ENCODE measurements around the gene TLCD1. TPM values are rescaled to one million over a fixed set of nuclear protein-coding genes. Genes with fewer than 3 reads are reported as not detected.
A peak's percentile ranks its signal among the peaks of the same experiment; 100 is the strongest.

TLCD1 gene
- total RNA-seq, 1 experiment from 2014 or later: 50.7 TPM

DNA sequence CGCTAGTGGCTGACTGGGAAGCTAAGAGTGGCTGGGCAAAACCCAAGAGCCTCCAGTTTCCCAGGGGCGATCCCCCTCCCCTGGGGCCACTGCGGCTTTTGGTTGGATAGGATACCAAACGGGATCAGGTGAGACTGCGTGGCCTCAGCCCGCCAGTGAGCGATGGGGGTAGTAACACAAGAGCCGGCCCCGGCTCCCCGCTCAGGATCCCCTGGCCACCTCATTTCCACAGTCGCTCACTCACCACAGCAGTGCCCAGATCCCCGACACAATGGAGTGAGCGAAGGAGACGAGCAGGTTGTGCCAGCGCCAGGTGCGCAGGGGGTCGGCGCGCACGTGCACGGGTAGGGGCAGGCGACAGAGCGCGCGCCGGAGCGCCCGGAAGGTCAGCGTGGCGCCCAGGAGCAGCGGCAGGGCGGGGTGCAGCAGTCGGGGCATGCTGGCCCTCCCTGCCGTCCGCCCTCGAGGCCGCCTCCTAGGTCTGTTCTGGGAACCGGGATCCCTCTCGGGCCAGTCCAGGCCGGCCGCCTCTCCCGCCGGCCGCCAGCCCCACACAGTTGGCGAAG, 290 bp downstream of the TLCD1 start:
- H3K27me3 ChIP-seq (ENCODE audit: insufficient read depth, low read length): no peaks in the 10 kb centered on the region
- H4K8ac ChIP-seq (replicated peaks; ENCODE audit: insufficient read length, low read depth, low read length): no peak overlapping the region
- no CpG with 5 or more reads among the region's 45 CpGs for WGBS (ENCODE audit: extremely low coverage, insufficient read length, low lambda C conversion rate)
- H3K4me1 ChIP-seq (ENCODE audit: insufficient read depth, low read length): 0 out of 2 replicates have a peak, but pooled peaks cover 7% of the 10 kb centered on the region
- peaks cover 34 to 49% of the 10 kb centered on the region in 2 experiments for H3K4me1 Mint-ChIP-seq
- peak overlapping the region; percentile 26 for H2BK12ac ChIP-seq (ENCODE audit: insufficient read length, low read depth, low read length)
- peak overlapping the region; percentile 71 for H2BK5ac ChIP-seq (ENCODE audit: insufficient read length, low read length)
- no peak overlapping the region for H4K91ac ChIP-seq (ENCODE audit: insufficient read length, low read depth, low read length)
- peaks cover 20% of the 10 kb centered on the region for H3K23me2 ChIP-seq (ENCODE audit: insufficient read length, low read depth, low read length, poor library complexity, severe bottlenecking)
- TF ChIP-seq, protein P1, sequence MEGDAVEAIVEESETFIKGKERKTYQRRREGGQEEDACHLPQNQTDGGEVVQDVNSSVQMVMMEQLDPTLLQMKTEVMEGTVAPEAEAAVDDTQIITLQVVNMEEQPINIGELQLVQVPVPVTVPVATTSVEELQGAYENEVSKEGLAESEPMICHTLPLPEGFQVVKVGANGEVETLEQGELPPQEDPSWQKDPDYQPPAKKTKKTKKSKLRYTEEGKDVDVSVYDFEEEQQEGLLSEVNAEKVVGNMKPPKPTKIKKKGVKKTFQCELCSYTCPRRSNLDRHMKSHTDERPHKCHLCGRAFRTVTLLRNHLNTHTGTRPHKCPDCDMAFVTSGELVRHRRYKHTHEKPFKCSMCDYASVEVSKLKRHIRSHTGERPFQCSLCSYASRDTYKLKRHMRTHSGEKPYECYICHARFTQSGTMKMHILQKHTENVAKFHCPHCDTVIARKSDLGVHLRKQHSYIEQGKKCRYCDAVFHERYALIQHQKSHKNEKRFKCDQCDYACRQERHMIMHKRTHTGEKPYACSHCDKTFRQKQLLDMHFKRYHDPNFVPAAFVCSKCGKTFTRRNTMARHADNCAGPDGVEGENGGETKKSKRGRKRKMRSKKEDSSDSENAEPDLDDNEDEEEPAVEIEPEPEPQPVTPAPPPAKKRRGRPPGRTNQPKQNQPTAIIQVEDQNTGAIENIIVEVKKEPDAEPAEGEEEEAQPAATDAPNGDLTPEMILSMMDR (conservative IDR thresholded peaks at IDR 0.05): no peak
- H3K4ac ChIP-seq (ENCODE audit: low read depth, low read length): no peak overlapping the region
- H2BK20ac ChIP-seq (ENCODE audit: low read depth, low read length, poor library complexity, severe bottlenecking): no peak overlapping the region
- H3K9ac ChIP-seq (ENCODE audit: extremely low read depth, insufficient read length, low read length): peak overlapping the region; percentile 92
- peak overlapping the region; percentile 95 to 96 for H3K4me3 Mint-ChIP-seq
- H3K23ac ChIP-seq (ENCODE audit: insufficient read length, low read depth, low read length): no peak overlapping the region
- DNase-seq: peak; percentile 95
- no peak overlapping the region for H3K56ac ChIP-seq (ENCODE audit: insufficient read length, low read depth, low read length)
- peaks cover 3% of the 10 kb centered on the region for H3K79me1 ChIP-seq (ENCODE audit: insufficient read depth, low read depth, low read length, poor library complexity, severe bottlenecking)
- no peaks in the 10 kb centered on the region for H3K9me3 ChIP-seq (ENCODE audit: control insufficient read depth, low read depth, low read length)
- no peak overlapping the region for H2AFZ ChIP-seq (ENCODE audit: low read length)
- no peak overlapping the region for H2AK5ac ChIP-seq (ENCODE audit: insufficient read length, low read length)
- peak overlapping the region; percentile 95 to 100 (median 99) for H3K27ac Mint-ChIP-seq
- H3K36me3 Mint-ChIP-seq (ENCODE audit: insufficient read depth in 1 of 3, low read depth in 3 of 3): peaks cover 35 to 46% (median 39%) of the 10 kb centered on the region in 3 experiments; a peak in 6 of 7 replicates
- H3K4me2 ChIP-seq (ENCODE audit: insufficient read depth, insufficient read length, low read length): peak overlapping the region; percentile 79
- no peak overlapping the region for H3T11ph ChIP-seq (ENCODE audit: low read length)
- no peak overlapping the region for H2BK120ac ChIP-seq (ENCODE audit: low read depth, low read length, poor library complexity, severe bottlenecking)
- H4K20me1 ChIP-seq (ENCODE audit: control insufficient read depth, insufficient read depth, insufficient read length): no peaks in the 10 kb centered on the region
- peak overlapping the region; percentile 94 for H3K18ac ChIP-seq (ENCODE audit: insufficient read length, low read depth, low read length)
- H3K14ac ChIP-seq (ENCODE audit: insufficient read depth, low read length): peak overlapping the region; percentile 93
- H3K9me3 Mint-ChIP-seq: no peaks in the 10 kb centered on the region; a peak in 2 of 5 replicates
- H2BK15ac ChIP-seq (ENCODE audit: low read depth, low read length): no peak overlapping the region
- peak overlapping the region; percentile 27 for H4K5ac ChIP-seq (ENCODE audit: insufficient read length, low read depth, low read length)
- peak overlapping the region; percentile 29 for H3K27ac ChIP-seq (ENCODE audit: insufficient read length, low read depth, low read length)
- peaks cover 8% of the 10 kb centered on the region; the same call in 1 of the 2 replicates for H3K79me2 ChIP-seq (ENCODE audit: insufficient read depth, low read length)
- no peaks in the 10 kb centered on the region; the same call in 1 of the 2 replicates for H3K27me3 Mint-ChIP-seq (ENCODE audit: low read depth)

Measured in H9 (cell line).